Adipocyte (in vitro differentiated cells): ENCODE results near the gene OR6J1.
A peak's percentile ranks its signal among the peaks of the same experiment; 100 is the strongest.
"Not testable (repeated sequence)": the region's sequence is repeated elsewhere in the genome, so short reads cannot be mapped to it uniquely, and the experiment has no call there.

Source experiments
- DNase-seq: peaks from one replicate; pipeline ENCODE4 v3.0.0-alpha.2; 2015; ENCODE audit warnings: low read depth
- H3K27me3 ChIP-seq: replicated peaks from 2 replicates; pipeline ENCODE4 v1.7.0; 2013; ENCODE audit warnings: mild to moderate bottlenecking, low read length, moderate library complexity; ENCODE audit not compliant: control insufficient read depth, insufficient read depth
- H3K36me3 ChIP-seq: 2 replicates; pipeline ENCODE4 v1.7.0; 2013; ENCODE audit warnings: low read length, mild to moderate bottlenecking, moderate library complexity; ENCODE audit not compliant: control insufficient read depth, insufficient read depth, severe bottlenecking
- H3K4me1 ChIP-seq: 2 replicates; pipeline ENCODE4 v1.7.0; 2013; ENCODE audit warnings: mild to moderate bottlenecking, low read length, moderate library complexity; ENCODE audit not compliant: control insufficient read depth, insufficient read depth
- H3K4me3 ChIP-seq: 2 replicates; pipeline ENCODE4 v1.7.0; 2013; ENCODE audit warnings: mild to moderate bottlenecking, low read length, moderate library complexity
- H3K9ac ChIP-seq: 2 replicates; pipeline ENCODE4 v1.7.0; 2013; ENCODE audit warnings: mild to moderate bottlenecking, low read length, moderate library complexity
- H3K9me3 ChIP-seq: 2 replicates; pipeline ENCODE4 v1.7.0; 2013; ENCODE audit warnings: mild to moderate bottlenecking, low read length, moderate library complexity; ENCODE audit not compliant: control insufficient read depth

Gene OR6J1

GRCh38 chr14:22644305-22644635, at the start of gene OR6J1:
TSS of gene OR6J1 (minus strand) at chr14:22644352. CDS start at chr14:22634811, 9,541 bp downstream.
- Histone ChIP-seq H3K27me3 (no peaks in the 10 kb centered on the region), H3K36me3 (no peaks in the 10 kb centered on the region), H3K4me1 (peaks cover 34% of the 10 kb centered on the region), H3K9ac (no peak within 1 kb of the TSS), H3K9me3 (no peaks in the 10 kb centered on the region), H3K4me3 (no peak within 1 kb of the TSS)
- no peak for DNase-seq

GRCh38 chr14:22692194-22692593, 48.0 kb upstream of the OR6J1 start:
- Histone ChIP-seq H3K27me3 (peaks cover 16% of the 10 kb centered on the region), H3K9me3 (peaks cover 7% of the 10 kb centered on the region), H3K4me3 (no peak overlapping the region), H3K4me1 (peaks cover 7% of the 10 kb centered on the region), H3K36me3 (no peaks in the 10 kb centered on the region), H3K9ac (no peak overlapping the region)
- no peak for DNase-seq

GRCh38 chr14:22691171-22691570, 47.0 kb upstream of the OR6J1 start:
- Histone ChIP-seq H3K4me3 (no peak overlapping the region), H3K9me3 (peaks cover 7% of the 10 kb centered on the region), H3K36me3 (no peaks in the 10 kb centered on the region), H3K9ac (no peak overlapping the region), H3K4me1 (peaks cover 7% of the 10 kb centered on the region), H3K27me3 (peaks cover 16% of the 10 kb centered on the region)
- peak; percentile 37 for DNase-seq

- Histone ChIP-seq H3K4me1 (peaks cover 7% of the 10 kb centered on the region), H3K9me3 (peaks cover 7% of the 10 kb centered on the region), H3K27me3 (peaks cover 4% of the 10 kb centered on the region), H3K9ac (no peak overlapping the region), H3K36me3 (no peaks in the 10 kb centered on the region), H3K4me3 (no peak overlapping the region)
- DNase-seq = peak; percentile 49
Measured at GRCh38 chr14:22689199-22689598, 45.0 kb upstream of the OR6J1 start.

GRCh38 chr14:22687969-22688368, 43.8 kb upstream of the OR6J1 start:
- DNase-seq = not testable (repeated sequence)

GRCh38 chr14:22686176-22686611, 42.0 kb upstream of the OR6J1 start:
- not testable (repeated sequence) for H3K36me3 ChIP-seq, DNase-seq, H3K9me3 ChIP-seq, H3K9ac ChIP-seq, H3K4me3 ChIP-seq, H3K27me3 ChIP-seq, H3K4me1 ChIP-seq

More at GRCh38 chr14:22687969-22688368, 43.8 kb upstream of the OR6J1 start:
- not testable (repeated sequence) for H3K9me3 ChIP-seq, H3K4me3 ChIP-seq, H3K4me1 ChIP-seq, H3K36me3 ChIP-seq, H3K27me3 ChIP-seq, H3K9ac ChIP-seq

GRCh38 chr14:22685467-22685866, 41.3 kb upstream of the OR6J1 start:
- no peaks in the 10 kb centered on the region for H3K27me3 ChIP-seq
- no peak overlapping the region for H3K4me3 ChIP-seq
- H3K9ac ChIP-seq = no peak overlapping the region
- DNase-seq = no peak
- no peaks in the 10 kb centered on the region for H3K4me1 ChIP-seq
- no peaks in the 10 kb centered on the region for H3K36me3 ChIP-seq
- H3K9me3 ChIP-seq = no peaks in the 10 kb centered on the region

- H3K36me3 ChIP-seq = not testable (repeated sequence)
Measured at GRCh38 chr14:22683428-22683827, 39.3 kb upstream of the OR6J1 start.

GRCh38 chr14:22678221-22678620, 34.1 kb upstream of the OR6J1 start:
- DNase-seq = no peak
- Histone ChIP-seq H3K36me3 (no peaks in the 10 kb centered on the region), H3K27me3 (peaks cover 12% of the 10 kb centered on the region), H3K4me1 (no peaks in the 10 kb centered on the region), H3K4me3 (no peak overlapping the region), H3K9me3 (no peaks in the 10 kb centered on the region), H3K9ac (no peak overlapping the region)

More at GRCh38 chr14:22683428-22683827, 39.3 kb upstream of the OR6J1 start:
- not testable (repeated sequence) for H3K9me3 ChIP-seq, H3K27me3 ChIP-seq, H3K9ac ChIP-seq, H3K4me1 ChIP-seq, DNase-seq, H3K4me3 ChIP-seq

- H3K4me3 ChIP-seq, H3K9me3 ChIP-seq, H3K9ac ChIP-seq, H3K4me1 ChIP-seq, H3K36me3 ChIP-seq, DNase-seq: not testable (repeated sequence)
- H3K27me3 ChIP-seq = peaks cover 12% of the 10 kb centered on the region
Measured at GRCh38 chr14:22677551-22677950, 33.4 kb upstream of the OR6J1 start.

- DNase-seq = no peak
- Histone ChIP-seq H3K36me3 (no peaks in the 10 kb centered on the region), H3K9me3 (no peaks in the 10 kb centered on the region), H3K27me3 (no peaks in the 10 kb centered on the region), H3K9ac (no peak overlapping the region), H3K4me3 (no peak overlapping the region), H3K4me1 (peaks cover 41% of the 10 kb centered on the region)
Measured at GRCh38 chr14:22671622-22672021, 27.5 kb upstream of the OR6J1 start.

- H3K9ac ChIP-seq = peak overlapping the region; percentile 72
- DNase-seq = no peak
- H3K9me3 ChIP-seq = no peaks in the 10 kb centered on the region
- H3K4me3 ChIP-seq = peak overlapping the region; percentile 62
- H3K36me3 ChIP-seq = no peaks in the 10 kb centered on the region
- peaks cover 59% of the 10 kb centered on the region for H3K4me1 ChIP-seq
- no peaks in the 10 kb centered on the region for H3K27me3 ChIP-seq
Measured at GRCh38 chr14:22668863-22669262, 24.7 kb upstream of the OR6J1 start.
